Esophagus muscularis mucosa (tissue), 4 donors: ENCODE results near the gene HNRNPF.

Experiments
- EP300 ChIP-seq: sonication (generic); formaldehyde crosslinking; IDR thresholded peaks from one replicate; pipeline ENCODE4 v1.6.1; 2017; ENCODE audit warnings: antibody characterized with exemption
- POLR2A ChIP-seq: fragments of 450-650 bp; IDR thresholded peaks from one replicate; pipeline ENCODE4 v1.6.1; 2017; ENCODE audit warnings: antibody characterized with exemption, moderate library complexity, mild to moderate bottlenecking, low read depth
- TF ChIP-seq, protein P1 (sequence below), 3 experiments: fragments of 200-600 bp in 2 of 3; fragments of 450-650 bp in 1 of 3; sonication (generic) in 2 of 3; IDR thresholded peaks; one replicate each; pipeline ENCODE4 v1.5.1; 2017 to 2019; ENCODE audit warnings: antibody characterized with exemption in 3 of 3, mild to moderate bottlenecking in 2 of 3, moderate library complexity in 1 of 3

DNA sequence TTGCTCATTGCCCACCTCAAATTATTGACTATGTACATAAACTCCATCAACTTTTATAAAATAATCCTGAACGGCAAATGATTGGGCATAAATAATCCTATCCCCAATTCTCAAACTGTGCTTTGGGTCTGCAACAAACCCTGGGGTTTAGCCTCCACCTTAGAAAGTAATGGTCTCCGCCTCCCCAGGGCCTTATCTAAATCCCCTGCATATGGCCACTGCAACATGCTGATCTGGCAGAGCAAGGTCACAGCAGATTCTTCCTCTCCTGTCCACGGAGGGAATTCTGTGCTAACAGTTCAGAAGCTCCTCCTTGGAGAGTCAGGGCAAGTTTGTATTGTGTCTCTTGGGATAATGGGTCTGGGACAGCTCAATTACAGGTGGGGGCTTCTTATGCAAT, 19.1 kb downstream of the HNRNPF start:
- TF ChIP-seq, protein P1, sequence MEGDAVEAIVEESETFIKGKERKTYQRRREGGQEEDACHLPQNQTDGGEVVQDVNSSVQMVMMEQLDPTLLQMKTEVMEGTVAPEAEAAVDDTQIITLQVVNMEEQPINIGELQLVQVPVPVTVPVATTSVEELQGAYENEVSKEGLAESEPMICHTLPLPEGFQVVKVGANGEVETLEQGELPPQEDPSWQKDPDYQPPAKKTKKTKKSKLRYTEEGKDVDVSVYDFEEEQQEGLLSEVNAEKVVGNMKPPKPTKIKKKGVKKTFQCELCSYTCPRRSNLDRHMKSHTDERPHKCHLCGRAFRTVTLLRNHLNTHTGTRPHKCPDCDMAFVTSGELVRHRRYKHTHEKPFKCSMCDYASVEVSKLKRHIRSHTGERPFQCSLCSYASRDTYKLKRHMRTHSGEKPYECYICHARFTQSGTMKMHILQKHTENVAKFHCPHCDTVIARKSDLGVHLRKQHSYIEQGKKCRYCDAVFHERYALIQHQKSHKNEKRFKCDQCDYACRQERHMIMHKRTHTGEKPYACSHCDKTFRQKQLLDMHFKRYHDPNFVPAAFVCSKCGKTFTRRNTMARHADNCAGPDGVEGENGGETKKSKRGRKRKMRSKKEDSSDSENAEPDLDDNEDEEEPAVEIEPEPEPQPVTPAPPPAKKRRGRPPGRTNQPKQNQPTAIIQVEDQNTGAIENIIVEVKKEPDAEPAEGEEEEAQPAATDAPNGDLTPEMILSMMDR (IDR thresholded peaks at IDR 0.05) = no peak
- TF ChIP-seq POLR2A (no peak), EP300 (no peak)
